Sigmoid colon (tissue), 4 donors: ENCODE measurements around the gene LEO1.

Experiments used
- CTCF ChIP-seq, 4 experiments: fragments of 450-650 bp in 3 of 4; fragments of 200-600 bp in 1 of 4; IDR thresholded peaks; one replicate each; pipeline ENCODE4 v1.5.1; 2016 to 2019; ENCODE audit warnings: antibody characterized with exemption in 4 of 4, mild to moderate bottlenecking in 3 of 4, moderate library complexity in 2 of 4
- POLR2AphosphoS5 ChIP-seq, 4 donors: sonication (generic); formaldehyde crosslinking; IDR thresholded peaks; one replicate each; pipeline ENCODE4 v1.6.1; 2017; ENCODE audit warnings: antibody characterized with exemption in 4 of 4

GRCh38 chr15:51939216-51939615 lies 32.4 kb downstream of the LEO1 start:
- TF ChIP-seq CTCF (IDR thresholded peaks at IDR 0.05) (no peak), POLR2AphosphoS5 (IDR thresholded peaks at IDR 0.05) (no peak)
